HG03280 (cell line): ENCODE data around the gene PROM1.

Source experiments
- ATAC-seq: cut with Tn5 transposase; IDR thresholded peaks from one replicate; pipeline ENCODE4 v1.9.1; 2021; ENCODE audit warnings: mild to moderate bottlenecking, moderate library complexity; ENCODE audit not compliant: unreplicated experiment

PROM1 gene

GRCh38 chr4:16083241-16084191 is at the start of gene PROM1:
PROM1 (minus strand) TSS chr4:16084023; CDS start chr4:16075906, 8,117 bp downstream.
- ATAC-seq: no peak

DNA sequence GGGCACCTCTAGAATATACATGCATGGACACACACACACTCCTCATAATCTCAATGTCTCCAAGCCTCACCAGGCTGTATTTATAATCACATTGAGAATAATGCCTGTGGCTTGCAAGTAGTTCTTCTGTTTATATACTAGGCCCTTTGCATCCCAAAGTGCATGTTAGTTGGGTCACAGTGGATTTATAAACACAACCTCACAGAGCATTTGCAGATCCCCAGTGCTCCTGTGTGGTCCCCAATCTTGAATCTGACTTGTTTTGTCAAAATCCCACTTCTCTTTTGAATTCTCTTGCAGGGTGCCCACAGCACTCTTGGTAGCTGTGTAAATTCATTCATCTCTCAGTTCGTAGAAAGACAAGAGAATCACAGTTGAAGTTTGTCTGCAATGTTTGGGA is 49.6 kb upstream of the PROM1 start:
- ATAC-seq: no peak

DNA sequence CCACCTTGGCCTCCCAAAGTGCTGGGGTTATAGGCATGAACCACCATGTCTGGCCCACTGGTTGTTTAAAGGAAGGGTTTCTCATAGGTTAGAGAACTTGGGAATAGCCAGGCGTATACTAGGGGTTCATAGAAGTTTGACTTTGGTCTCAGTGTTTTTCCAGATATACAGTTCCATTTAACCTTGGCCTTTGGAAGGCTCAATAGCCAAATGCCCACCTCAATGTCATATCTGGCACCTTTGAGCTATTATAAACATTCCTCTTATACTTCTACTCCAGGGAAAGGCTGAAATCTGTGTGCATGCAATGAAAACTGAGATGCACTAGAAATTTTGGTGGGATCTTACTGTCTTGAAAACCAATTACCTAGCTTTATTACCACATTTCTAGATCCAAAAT is 47.5 kb upstream of the PROM1 start:
- ATAC-seq: no peak

DNA sequence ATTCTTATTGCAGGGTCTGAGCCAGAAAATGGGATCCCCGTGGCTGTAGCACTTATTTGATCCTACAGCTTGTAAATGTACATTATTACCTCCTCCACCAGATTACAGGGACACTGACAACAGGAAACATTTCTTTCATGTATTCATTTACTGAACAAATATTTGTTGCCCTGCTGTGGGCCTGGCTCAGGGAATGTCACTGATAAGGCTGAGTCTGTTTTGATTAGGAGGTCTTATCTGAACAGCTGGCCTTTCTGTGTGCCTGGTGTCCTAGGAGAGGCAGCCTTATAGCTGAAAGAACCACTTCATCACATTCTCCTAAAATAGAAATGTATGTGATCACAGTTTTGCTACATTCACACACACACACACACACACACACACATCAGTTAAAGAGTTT is 45.5 kb upstream of the PROM1 start:
- no peak for ATAC-seq

DNA sequence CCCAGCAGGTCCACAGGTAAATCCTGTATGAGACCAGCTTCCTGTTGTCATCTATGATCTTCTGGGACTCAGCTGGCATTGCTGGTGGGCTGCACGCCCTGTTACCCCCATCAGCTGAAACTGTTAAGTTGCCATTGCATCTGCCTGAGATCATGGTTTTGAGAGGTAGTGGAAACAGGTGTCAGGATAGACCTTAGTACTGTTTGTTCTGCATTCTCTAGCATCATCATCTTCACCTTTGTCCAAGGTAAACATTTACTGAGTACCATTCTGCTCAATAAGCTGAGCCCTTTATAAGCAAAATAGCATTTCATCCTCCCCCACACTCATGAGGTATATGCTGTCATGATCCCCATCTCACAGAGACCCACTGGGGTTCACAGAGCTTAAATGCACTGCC is 42.9 kb upstream of the PROM1 start:
- ATAC-seq: no peak

DNA sequence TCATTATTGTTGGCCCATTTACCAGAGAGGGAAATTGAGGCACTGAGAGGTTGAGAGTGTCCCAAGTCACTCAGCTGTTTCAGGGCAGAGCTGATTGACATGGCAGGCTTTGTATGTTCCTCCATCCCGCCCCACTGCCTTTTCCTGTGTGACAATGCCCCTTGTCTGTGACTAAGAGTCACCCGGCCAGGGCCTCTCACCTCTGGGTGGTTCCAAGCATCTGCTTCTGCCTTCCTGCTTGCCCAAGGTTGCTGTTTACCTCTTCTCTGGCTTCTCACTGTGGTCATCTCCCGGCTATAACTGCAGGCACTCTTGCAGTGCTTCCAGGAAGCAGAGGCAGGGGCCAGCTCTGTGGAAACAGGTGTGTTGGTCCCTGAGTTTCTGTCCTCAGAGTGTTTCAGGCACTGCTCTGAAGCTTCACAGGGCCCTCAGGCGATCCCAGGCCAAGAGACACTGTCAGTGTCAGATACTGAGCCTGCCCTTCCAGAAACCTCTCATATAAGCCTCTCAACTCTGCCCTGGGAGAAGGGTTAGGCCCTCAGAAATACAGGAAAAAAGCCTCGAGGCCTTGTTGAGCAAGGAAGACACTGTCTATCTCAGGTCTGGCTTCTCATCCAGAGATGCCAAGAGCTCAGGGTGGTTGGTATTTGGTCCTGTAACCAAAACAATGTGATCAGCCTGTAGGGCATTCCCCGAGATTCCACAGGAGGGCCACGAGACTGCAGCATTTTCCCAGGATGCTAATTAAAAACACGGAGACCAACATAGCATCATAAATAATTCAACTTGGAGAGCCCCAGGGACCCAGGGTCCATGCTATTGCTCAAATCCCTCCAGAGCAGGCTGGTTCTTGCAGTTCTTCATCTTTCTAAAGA is 42.0 kb upstream of the PROM1 start:
- ATAC-seq: no peak

DNA sequence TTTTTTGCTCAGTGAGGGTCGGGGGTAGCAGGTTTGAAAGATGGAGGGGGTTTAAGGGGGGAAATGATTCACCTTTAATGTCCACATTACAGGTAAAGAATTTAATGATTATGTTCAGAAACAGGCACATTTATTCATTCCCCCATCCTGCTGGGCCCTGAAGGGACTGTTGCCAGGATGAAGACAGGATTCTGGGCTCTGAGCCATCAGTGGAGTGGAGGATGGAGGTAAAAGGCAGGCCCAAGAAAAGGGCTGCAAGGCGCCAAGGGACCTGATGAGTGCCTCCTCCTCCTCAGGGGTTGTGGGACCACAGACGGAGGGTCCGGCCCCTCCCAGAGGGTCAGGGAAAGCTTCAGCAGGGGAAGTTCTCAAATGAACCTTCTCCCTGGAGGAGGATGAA is 40.4 kb upstream of the PROM1 start:
- no peak for ATAC-seq

- ATAC-seq: no peak
Measured at GRCh38 chr4:16123356-16124084, 39.7 kb upstream of the PROM1 start.

- ATAC-seq: no peak
Measured at GRCh38 chr4:16122784-16123183, 39.0 kb upstream of the PROM1 start.

- ATAC-seq: no peak
Measured at GRCh38 chr4:16122308-16122711, 38.5 kb upstream of the PROM1 start.

- ATAC-seq: no peak
Measured at GRCh38 chr4:16120720-16121119, 36.9 kb upstream of the PROM1 start.

- no peak for ATAC-seq
Measured at GRCh38 chr4:16119981-16120380, 36.2 kb upstream of the PROM1 start.

DNA sequence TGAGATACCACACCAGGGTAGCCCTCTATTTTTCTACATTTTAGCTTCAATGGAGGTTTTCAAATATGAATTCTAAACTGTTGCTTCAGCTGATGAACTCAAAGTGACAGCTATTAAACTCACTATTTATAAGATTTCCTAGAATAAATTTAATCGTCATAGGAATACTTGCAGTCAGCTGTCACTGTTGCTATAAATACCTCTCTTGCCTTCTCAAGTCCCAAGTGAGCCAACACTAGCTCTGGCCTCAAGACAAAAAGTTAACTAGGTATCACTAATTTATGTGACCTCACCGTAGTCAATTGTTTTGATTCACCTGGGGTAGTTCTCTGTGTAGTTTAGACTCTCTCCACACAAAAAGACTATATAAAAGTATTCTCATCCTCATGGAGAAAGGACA is 34.3 kb upstream of the PROM1 start:
- ATAC-seq: no peak

GRCh38 chr4:16117164-16117563 is 33.3 kb upstream of the PROM1 start:
- no peak for ATAC-seq

DNA sequence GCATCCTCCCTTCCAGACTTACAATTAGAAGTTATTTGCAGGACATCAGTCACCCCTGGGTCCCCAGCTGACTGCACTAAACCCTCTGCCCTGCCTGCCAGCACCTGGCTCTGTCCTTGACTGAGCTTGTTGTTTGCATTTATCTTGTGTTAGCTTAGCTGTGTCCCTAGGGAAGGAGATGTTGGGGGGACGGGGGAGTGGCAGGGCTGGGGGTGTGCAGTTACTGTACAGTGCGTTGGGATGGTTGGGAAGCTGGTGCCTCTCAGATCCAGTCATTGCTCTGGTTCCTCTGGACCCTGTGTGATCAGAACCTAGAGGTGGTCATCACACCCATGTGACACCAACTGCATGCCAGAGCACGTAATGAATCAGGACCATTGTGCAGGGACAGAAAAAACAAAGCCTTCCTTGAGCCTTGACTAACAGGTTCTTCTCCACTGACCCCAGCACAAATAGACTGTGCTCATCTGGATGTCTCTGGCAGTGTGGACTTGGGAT is 32.7 kb upstream of the PROM1 start:
- ATAC-seq: no peak

DNA sequence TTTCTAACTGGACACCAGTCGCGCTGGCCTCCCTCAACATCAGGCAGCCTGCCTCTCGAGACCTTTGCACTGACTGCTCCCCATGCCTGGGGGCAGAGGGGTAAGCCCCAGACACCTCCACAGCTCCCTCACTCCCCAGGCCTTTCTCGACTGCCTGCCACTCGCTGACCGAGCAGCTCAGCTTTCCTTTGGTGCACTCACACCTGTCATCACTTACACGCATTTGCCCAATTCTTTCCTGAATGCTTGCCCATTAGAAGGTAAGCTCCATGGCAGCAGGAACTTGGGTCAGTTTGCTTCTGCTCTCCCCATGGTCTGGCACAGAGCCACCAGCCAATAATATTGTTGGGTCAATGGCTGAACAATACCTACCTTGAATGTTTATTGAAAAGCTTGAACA is 32.2 kb upstream of the PROM1 start:
- no peak for ATAC-seq

DNA sequence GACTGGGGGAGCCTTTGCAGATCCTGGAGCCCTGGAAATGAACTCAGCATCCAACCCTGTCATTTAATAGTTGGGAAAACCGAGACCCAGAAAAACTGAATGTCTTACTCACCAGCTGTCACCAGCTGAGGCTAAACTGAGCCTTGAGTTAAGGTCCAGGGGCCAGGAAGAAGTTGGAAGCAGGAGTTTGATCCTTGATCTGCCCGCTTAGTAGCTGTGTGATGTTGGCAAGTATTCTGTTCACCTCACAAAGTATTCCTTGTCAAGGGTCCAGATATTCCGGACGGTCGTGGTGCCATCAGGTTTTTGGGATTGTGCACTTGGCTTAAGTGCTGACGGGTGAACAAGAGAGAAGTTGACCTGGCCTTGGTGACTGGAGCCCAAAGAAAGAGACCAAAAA is 30.7 kb upstream of the PROM1 start:
- ATAC-seq: no peak

GRCh38 chr4:16113741-16114140 is 29.9 kb upstream of the PROM1 start:
- ATAC-seq: no peak

GRCh38 chr4:16111533-16111932 is 27.7 kb upstream of the PROM1 start:
- ATAC-seq: no peak

DNA sequence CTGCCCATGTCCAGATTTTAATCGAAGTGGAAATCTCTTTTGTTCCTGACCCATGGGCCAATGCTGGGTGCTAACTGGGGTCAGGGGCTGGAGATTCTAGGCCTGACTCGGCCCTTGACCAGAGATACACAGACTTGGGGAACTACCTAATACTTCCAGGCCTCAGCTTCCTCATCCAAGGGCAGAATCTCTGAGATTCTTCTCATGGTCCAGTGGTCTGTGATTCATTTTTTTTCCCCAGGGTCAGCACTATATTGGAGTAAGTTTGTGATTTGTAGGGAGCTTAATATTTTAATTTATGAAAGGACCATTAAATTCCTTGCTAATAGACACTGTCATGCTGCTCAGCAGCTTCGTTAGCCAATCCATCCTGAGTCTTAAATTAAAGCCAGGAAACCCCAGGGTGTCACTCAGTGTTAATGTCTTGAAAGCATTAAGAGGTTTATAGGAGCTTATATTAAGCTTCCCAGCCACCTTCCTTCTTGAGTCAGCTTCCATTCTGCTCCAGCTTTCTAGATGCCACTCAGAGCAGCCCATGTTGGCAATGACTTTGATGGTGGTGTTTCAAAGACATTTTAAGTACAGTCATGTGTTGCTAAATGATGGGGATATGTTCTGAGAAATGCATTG is 27.0 kb upstream of the PROM1 start:
- no peak for ATAC-seq

GRCh38 chr4:16110199-16110598 is 26.4 kb upstream of the PROM1 start:
- ATAC-seq: no peak
